ENCODE data around the gene CRP. TPM values are rescaled to one million over a fixed set of nuclear protein-coding genes. Genes with fewer than 3 reads are reported as not detected.
"Not testable (repeated sequence)": the region's sequence is repeated elsewhere in the genome, so short reads cannot be mapped to it uniquely, and the experiment has no call there.

CRP gene
- total and polyA plus RNA-seq, 9 of the 15 experiments (the other 6 are each of a cell fraction or from before 2014, with no cell fraction given): 0.69 TPM; not detected in 8

- H3K4me1 ChIP-seq (replicated peaks in 1 of 2; ENCODE audit: control insufficient read depth in 2 of 2, insufficient read depth in 2 of 2, low read length in 2 of 2): no peaks in the 10 kb centered on the region
- peak; percentile 9; the same call in 1 of the 2 replicates for TF ChIP-seq RFX1 (IDR thresholded peaks at IDR 0.05)
- no peak for TF ChIP-seq GABPA (tag; conservative IDR thresholded peaks at IDR 0.05; ENCODE audit: low read depth)
- H3K27me3 ChIP-seq (ENCODE audit: control insufficient read depth in 2 of 2, insufficient read depth in 2 of 2, low read length in 2 of 2): no peaks in the 10 kb centered on the region
- ChIA-PET CTCF (ENCODE audit: low intra/inter-chr PET ratio) (no interaction called here), POLR2A (no interaction called here)
- ATAC-seq (no peak), DNase-seq (ENCODE audit: extremely low read depth in 1 of 4, low spot score in 3 of 4) (no peak), FAIRE-seq (no peak)
- H2AFZ ChIP-seq (ENCODE audit: low read depth, low read length): no peak overlapping the region
- in situ Hi-C loops (cut with MboI) (no loop called here), intact Hi-C loops (cut with micrococcal nuclease) (no loop called here)
- no peaks in the 10 kb centered on the region for H3K36me3 ChIP-seq (ENCODE audit: control insufficient read depth, insufficient read depth, low read length)
- H3K9me3 ChIP-seq (replicated peaks; ENCODE audit: control insufficient read depth, insufficient read depth, low read depth, low read length): no peaks in the 10 kb centered on the region
- 5% methylated on average over 4 of the region's 4 CpGs for WGBS (ENCODE audit: insufficient coverage, low coverage, missing lambda C conversion rate)
- H3K4me2 ChIP-seq (ENCODE audit: insufficient read depth, low read length): no peak overlapping the region
- no peaks in the 10 kb centered on the region for H3K79me2 ChIP-seq (ENCODE audit: control insufficient read depth, insufficient read depth, low read length)
- H3K4me3 ChIP-seq: no peak overlapping the region
- BruUV-seq (replicated peaks): no TSS peak
- H4K20me1 ChIP-seq (replicated peaks; ENCODE audit: control insufficient read depth, insufficient read depth, low read length): no peaks in the 10 kb centered on the region
- H3K27ac ChIP-seq (ENCODE audit: extremely low read depth, low read depth, low read length): no peak overlapping the region
- no peaks in the 10 kb centered on the region for H3K9me1 ChIP-seq (ENCODE audit: control insufficient read depth, insufficient read depth, low read length)
- no peak overlapping the region for H3K9ac ChIP-seq (ENCODE audit: insufficient read depth in 1 of 2, low read depth in 2 of 2, low read length in 2 of 2)
Observed at GRCh38 chr1:159737238-159737916, 23.0 kb upstream of the CRP start.

- CTCF ChIA-PET (ENCODE audit: low intra/inter-chr PET ratio); POLR2A ChIA-PET; H3K4me2 ChIP-seq (ENCODE audit: insufficient read depth, low read length); H4K20me1 ChIP-seq (replicated peaks; ENCODE audit: control insufficient read depth, insufficient read depth, low read length); H3K4me1 ChIP-seq (replicated peaks in 1 of 2; ENCODE audit: control insufficient read depth in 2 of 2, insufficient read depth in 2 of 2, low read length in 2 of 2); H3K36me3 ChIP-seq (ENCODE audit: control insufficient read depth, insufficient read depth, low read length); DNase-seq (ENCODE audit: extremely low read depth in 1 of 4, low spot score in 3 of 4); H3K9me3 ChIP-seq (replicated peaks; ENCODE audit: control insufficient read depth, insufficient read depth, low read depth, low read length); FAIRE-seq; H3K27me3 ChIP-seq (ENCODE audit: control insufficient read depth in 2 of 2, insufficient read depth in 2 of 2, low read length in 2 of 2); BruUV-seq (replicated peaks); H2AFZ ChIP-seq (ENCODE audit: low read depth, low read length); H3K4me3 ChIP-seq; intact Hi-C loops (cut with micrococcal nuclease); H3K9me1 ChIP-seq (ENCODE audit: control insufficient read depth, insufficient read depth, low read length); H3K27ac ChIP-seq (ENCODE audit: extremely low read depth, low read depth, low read length); H3K9ac ChIP-seq (ENCODE audit: insufficient read depth in 1 of 2, low read depth in 2 of 2, low read length in 2 of 2); ATAC-seq; in situ Hi-C loops (cut with MboI); H3K79me2 ChIP-seq (ENCODE audit: control insufficient read depth, insufficient read depth, low read length): not testable (repeated sequence)
- WGBS (ENCODE audit: insufficient coverage, low coverage, missing lambda C conversion rate): 6% methylated on average over 5 of the region's 6 CpGs
- peak; percentile 89; the same call in 1 of the 2 replicates for TF ChIP-seq CBX5 (IDR thresholded peaks at IDR 0.05; ENCODE audit: borderline replicate concordance, low read depth)
- 0 out of 3 replicates have a peak, but pooled peaks of 1 of the 2 experiments have one; percentile 16 for TF ChIP-seq CBX3 (IDR thresholded peaks at IDR 0.05; ENCODE audit: borderline replicate concordance in 1 of 2, low read length in 2 of 2)
- TF ChIP-seq CBX1 (IDR thresholded peaks at IDR 0.05; ENCODE audit: low read depth): 0 out of 2 replicates have a peak, but pooled peaks have one; percentile 45
- TF ChIP-seq EP300 (IDR thresholded peaks at IDR 0.05; ENCODE audit: low read length): peak; percentile 16; the same call in 1 of the 2 replicates
Observed at GRCh38 chr1:159723188-159723587, 8.8 kb upstream of the CRP start.

Measured in K562 (cell line).